ENCODE measurements around the gene PRICKLE1.
A peak's percentile ranks its signal among the peaks of the same experiment; 100 is the strongest.

The PRICKLE1 gene

GRCh38 chr12:42492267-42492666 is 97.3 kb downstream of the PRICKLE1 start:
- DNase-seq (ENCODE audit: low read depth): no peak

- DNase-seq (ENCODE audit: low read depth): no peak
Measured at GRCh38 chr12:42490261-42490842, 99.2 kb downstream of the PRICKLE1 start.

GRCh38 chr12:42486407-42486806 is 103.1 kb downstream of the PRICKLE1 start:
- no peak for DNase-seq (ENCODE audit: low read depth)

DNA sequence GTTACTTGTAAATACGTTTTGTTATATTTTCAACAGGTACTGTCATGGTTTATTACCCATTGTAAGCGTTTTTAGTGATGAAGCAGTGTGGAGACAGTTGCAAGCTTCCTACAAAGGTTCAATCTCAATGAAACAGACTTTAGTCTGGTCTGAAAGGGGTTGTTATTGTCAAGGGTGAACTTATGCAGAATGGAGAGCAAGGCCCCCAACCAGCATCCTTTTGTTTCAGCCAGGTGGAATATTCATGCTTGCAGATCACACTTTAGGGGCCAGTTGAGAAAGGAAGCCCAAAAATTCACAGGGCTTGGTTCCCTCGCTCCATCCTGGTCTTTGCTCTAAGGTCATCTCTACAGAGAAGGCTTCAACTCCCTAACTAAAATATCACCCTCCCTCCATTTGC is 103.7 kb downstream of the PRICKLE1 start:
- DNase-seq (ENCODE audit: low read depth): no peak

- DNase-seq (ENCODE audit: low read depth): no peak
Measured at GRCh38 chr12:42484996-42485395, 104.5 kb downstream of the PRICKLE1 start.

GRCh38 chr12:42483521-42483790 is 106.1 kb downstream of the PRICKLE1 start:
- DNase-seq (ENCODE audit: low read depth): no peak

- peak; percentile 33 for DNase-seq (ENCODE audit: low read depth)
Measured at GRCh38 chr12:42482748-42483520, 106.6 kb downstream of the PRICKLE1 start.

DNA sequence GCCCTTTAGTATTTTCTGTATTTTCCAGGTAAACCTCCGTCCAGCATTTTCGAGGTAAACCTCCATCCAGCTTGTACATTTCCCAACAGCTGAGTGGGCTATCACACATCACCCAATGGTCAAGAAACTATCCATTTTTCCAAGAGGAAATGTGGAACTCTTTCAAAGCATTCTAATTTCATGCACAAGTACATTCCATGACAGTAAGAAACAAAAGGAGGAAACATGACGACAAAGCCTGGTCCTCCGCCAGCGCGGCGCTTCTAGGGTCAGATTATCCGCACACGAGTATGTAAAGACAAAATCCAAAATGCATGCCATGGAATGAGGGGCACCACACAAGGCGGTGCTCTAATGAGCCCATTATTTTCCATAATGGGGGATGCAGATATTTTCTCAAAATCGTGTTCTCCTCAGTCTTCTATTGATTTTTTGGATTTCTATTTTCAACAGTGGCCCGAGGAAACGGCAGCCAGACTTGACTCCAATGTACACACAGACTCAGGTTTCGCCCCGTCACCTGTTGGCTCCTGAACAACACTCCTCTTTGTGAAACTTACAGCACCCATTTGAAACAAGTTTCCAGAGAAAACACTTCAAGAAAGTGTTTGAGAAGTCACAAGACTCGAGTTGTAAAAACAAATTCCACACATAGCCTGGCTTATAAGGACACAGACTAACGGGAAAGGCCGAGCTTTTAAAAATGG is 107.4 kb downstream of the PRICKLE1 start:
- peak; percentile 4 for DNase-seq (ENCODE audit: low read depth)

- DNase-seq (ENCODE audit: low read depth): no peak
Measured at GRCh38 chr12:42481368-42481767, 108.2 kb downstream of the PRICKLE1 start.

DNA sequence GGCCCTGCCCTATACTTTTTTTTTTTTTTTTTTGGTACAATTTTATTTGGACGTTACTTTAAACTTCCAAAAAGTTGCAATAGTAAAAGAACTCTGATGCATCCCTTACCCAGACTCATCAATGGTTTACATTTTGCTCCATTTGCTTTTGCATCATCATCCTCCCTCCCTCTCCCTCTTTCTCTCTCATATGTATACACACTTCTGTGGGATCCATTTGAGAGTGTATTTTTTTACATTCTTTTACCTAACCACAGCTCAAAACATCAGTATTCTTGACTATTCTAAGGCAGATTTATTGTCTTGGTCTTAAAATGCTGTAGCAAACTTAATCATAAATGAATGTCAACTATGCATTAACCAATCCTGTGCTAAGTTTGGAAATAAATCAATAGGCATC is 111.6 kb downstream of the PRICKLE1 start:
- no peak for DNase-seq (ENCODE audit: low read depth)

DNA sequence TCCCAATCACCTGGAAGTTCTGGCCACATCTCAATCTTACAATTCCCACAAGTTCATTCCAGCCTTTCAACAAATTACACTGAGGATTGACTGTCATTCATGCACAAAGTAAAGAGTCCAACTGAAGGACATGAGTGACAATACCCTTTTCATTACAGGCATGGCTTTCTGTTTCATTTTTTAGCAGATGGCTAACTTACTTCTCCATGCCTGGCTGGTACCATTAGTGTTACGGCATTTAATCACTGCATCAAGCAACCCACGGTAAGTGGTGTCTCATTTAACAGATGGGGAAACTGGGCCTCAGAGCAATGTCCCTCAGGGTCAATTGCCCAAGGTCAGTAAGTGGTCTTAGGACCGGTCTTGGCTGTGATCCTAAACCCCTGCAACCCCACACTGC is 114.4 kb downstream of the PRICKLE1 start:
- no peak for DNase-seq (ENCODE audit: low read depth)

- DNase-seq (ENCODE audit: low read depth): peak; percentile 31
Measured at GRCh38 chr12:42474391-42474790, 115.2 kb downstream of the PRICKLE1 start.

DNA sequence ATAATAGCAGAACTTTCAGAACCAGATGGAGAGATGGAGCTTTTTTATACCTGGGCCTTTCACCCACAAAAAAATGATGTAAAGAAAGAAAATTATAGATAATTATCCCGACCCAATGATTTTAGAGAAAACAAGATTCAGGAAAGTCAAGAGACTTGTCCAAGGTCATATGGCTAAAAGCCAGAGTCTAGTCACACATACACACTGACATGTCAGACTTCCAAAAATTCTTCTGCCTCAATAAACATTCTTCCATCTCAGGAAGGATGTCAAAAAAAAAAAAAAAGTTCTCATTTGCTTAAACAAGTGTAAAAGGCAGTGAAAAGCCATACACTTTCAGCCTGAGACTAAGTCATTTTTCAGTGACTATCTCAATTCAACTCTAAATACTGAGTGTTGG is 116.0 kb downstream of the PRICKLE1 start:
- no peak for DNase-seq (ENCODE audit: low read depth)

- DNase-seq (ENCODE audit: low read depth): peak; percentile 28
Measured at GRCh38 chr12:42473130-42473529, 116.4 kb downstream of the PRICKLE1 start.

DNA sequence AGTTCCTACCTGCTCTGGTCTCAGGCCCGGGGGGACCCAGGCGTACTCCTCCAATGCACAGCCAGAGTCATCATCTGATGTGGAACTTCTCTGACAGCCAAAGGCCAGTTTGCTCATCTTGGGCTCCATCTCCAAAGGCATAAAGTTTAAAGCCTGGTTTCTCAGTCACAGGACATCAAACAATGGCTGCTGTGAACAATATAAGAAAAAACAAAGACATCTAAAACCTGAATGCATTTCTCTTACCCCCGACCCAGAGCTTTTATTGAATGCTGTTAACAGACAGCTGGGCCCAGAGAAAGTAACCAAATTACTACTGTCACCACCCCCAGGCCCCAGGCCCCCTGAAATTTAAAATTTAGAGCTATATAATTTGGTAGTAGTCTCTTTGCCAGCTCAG is 117.2 kb downstream of the PRICKLE1 start:
- no peak for DNase-seq (ENCODE audit: low read depth)

DNA sequence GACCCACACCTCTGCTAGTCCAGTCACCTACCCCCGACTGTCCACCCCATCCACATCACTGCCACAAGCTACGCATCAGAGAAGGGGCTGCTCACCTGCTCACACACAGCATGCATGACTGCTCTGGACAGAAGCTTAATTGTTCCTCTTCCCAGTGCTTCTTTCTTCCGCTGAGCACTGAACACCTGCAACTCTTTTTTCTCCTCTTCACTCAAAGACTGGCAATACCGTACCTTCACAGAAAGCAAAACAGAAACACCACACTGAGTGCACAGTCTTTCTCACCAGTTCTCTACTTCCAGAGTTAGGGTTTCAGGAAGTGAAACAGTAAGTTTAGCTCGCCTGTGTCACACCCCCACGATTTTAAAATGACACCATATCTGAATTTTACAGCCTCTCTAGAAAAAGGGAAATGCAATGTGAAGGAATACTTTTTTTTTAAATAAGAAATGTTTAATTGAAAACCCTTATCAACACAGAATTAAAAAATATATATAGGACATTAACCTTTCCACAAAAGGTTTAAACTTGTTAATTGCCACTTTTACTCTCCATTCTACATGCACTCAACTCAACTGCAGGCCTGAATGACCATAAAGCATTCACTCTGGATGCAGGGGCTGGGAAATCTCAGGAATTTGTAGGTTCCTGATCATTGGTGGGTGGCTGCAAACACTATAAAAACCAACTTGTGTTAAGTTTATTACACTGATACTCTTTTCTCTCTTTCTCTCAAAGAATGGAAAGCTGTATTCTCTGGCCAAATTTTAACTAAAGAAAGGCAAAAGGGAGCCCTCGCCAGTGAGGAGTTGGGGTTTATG is 120.0 kb downstream of the PRICKLE1 start:
- no peak for DNase-seq (ENCODE audit: low read depth)

DNA sequence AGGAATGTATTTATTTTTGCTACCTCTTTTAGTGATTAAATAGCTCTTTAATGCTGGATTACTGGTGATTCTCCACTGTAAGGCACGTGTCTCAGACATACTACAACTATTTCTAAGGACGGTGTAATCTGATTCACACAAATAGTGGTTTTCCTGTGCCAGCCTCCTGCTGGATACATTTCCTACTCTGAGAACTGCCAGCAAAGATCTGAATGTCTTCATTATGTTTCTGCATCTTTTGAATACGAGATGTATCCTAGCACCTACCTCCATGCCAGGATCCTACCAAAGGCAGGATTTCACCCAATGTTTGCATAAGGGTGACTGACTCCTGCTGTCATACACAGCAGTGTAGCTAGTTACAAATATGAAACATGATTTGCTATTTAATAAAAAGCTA is 120.6 kb downstream of the PRICKLE1 start:
- DNase-seq (ENCODE audit: low read depth): no peak

DNA sequence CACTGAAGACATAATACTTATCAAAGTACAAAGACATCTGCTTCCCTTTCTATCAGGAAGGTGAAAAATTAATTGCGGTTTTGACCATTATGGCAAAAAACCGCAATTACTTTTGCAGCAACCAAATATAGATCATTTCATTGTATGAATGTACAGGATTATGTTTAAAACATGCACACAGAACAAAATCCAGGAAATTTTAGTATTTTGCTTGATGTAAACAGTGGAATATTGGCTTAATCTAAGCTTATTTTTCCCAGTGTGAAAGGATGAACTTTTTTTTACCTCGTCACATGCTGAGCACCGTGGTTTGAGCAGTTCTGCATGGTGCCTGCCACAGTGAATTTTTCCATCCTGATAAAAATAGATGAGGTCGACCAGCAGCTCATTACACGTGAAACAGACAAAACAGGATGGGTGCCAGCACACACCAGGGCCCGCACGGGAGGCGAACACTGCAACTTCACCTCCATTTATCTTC is 121.2 kb downstream of the PRICKLE1 start:
- no peak for DNase-seq (ENCODE audit: low read depth)

- no peak for DNase-seq (ENCODE audit: low read depth)
Measured at GRCh38 chr12:42463671-42464070, 125.9 kb downstream of the PRICKLE1 start.

GRCh38 chr12:42462486-42462885 is 127.1 kb downstream of the PRICKLE1 start:
- DNase-seq (ENCODE audit: low read depth): no peak

DNA sequence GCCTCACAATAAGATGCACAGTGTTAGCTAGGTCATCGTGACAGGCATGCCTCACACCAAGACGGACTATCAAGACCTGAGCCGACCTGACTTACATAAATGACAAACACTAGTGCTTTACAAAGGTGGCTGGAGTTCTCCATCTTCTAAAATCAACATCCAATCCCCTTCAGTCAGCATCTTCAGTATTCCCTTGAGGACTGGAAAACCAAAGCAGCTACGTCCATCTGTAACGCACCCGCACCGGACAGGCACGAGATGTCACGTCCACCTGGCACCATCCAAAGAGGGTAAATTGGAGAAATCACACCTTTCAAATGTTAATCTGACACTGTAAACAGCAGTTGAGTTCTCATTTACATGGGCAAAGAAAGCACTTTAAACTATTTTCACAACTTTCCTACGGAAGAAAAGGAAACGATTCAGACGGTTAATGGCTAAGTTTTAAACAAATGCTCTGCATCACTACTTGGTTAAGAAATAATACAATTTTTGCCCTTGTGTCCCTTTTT is 130.2 kb downstream of the PRICKLE1 start:
- no peak for DNase-seq (ENCODE audit: low read depth)

DNA sequence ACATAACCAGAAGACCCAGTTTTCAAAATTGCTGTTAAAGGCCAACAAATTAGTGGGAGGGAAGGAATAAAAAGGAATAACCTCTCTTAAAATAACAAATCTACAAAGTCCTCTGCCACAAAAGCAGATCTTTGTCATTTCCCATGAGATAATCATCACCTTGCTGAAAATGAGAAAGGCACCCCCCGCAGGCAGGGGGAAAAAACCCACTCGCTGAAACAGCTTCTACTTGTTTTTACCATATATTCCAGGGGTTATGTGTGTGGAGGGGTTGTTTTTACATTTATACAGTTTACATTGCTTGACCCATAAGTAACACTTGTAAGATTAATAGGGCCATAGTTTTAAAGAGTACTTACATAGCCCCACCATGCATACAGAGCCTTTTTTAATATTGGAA is 131.0 kb downstream of the PRICKLE1 start:
- DNase-seq (ENCODE audit: low read depth): no peak
